Chondrocyte (in vitro differentiated cells): ENCODE measurements around the gene MLLT1. TPM values are rescaled to one million over a fixed set of nuclear protein-coding genes. Genes with fewer than 3 reads are reported as not detected.

Experiments used
- DNase-seq: peaks from one replicate; pipeline ENCODE4 v3.0.0; 2021; ENCODE audit warnings: mixed read lengths, low spot score
- H3K27ac Mint-ChIP-seq: one replicate; pipeline ENCODE4 v1.8.0; 2021; ENCODE audit warnings: mild to moderate bottlenecking, moderate library complexity, mixed read lengths; ENCODE audit not compliant: unreplicated experiment
- H3K27me3 Mint-ChIP-seq: 2 replicates; pipeline ENCODE4 v1.8.0; 2021; ENCODE audit warnings: low read depth, mixed read lengths
- H3K36me3 Mint-ChIP-seq: 2 replicates; pipeline ENCODE4 v1.8.0; 2021; ENCODE audit warnings: low read depth, mixed read lengths
- H3K4me1 Mint-ChIP-seq: 2 replicates; pipeline ENCODE4 v1.8.0; 2021; ENCODE audit warnings: low read depth, mild to moderate bottlenecking, mixed read lengths
- H3K4me3 Mint-ChIP-seq: one replicate; pipeline ENCODE4 v1.8.0; 2021; ENCODE audit warnings: mild to moderate bottlenecking, moderate library complexity, mixed read lengths; ENCODE audit not compliant: unreplicated experiment
- H3K9me3 Mint-ChIP-seq: 2 replicates; pipeline ENCODE4 v1.8.0; 2021; ENCODE audit warnings: low read depth, mixed read lengths
- CTCF ChIP-seq: fragments of 200-600 bp; sonication (generic); IDR thresholded peaks from 2 replicates; pipeline ENCODE4 v1.5.0; 2021; ENCODE audit warnings: antibody characterized with exemption, mild to moderate bottlenecking, moderate library complexity
- total RNA-seq: library from RNA; stranded (reverse); gene quantifications from 3 replicates; pipeline ENCODE4 v1.2.1, GENCODE V29; 2021

Gene MLLT1
- total RNA-seq, 1 donor from 2014 or later: 60.9 TPM

- DNase-seq: no peak
- H3K9me3 Mint-ChIP-seq: no peaks in the 10 kb centered on the region
- no peak overlapping the region for H3K27ac Mint-ChIP-seq
- no peaks in the 10 kb centered on the region for H3K4me1 Mint-ChIP-seq
- no peak overlapping the region for H3K4me3 Mint-ChIP-seq
- peaks cover 6% of the 10 kb centered on the region for H3K36me3 Mint-ChIP-seq
- no peaks in the 10 kb centered on the region for H3K27me3 Mint-ChIP-seq
- TF ChIP-seq CTCF: no peak
Observed at GRCh38 chr19:6209680-6210079, 70.1 kb downstream of the MLLT1 start.

GRCh38 chr19:6209233-6209632 lies 70.5 kb downstream of the MLLT1 start:
- peak; percentile 18 for DNase-seq
- H3K4me1 Mint-ChIP-seq: no peaks in the 10 kb centered on the region
- no peak overlapping the region for H3K4me3 Mint-ChIP-seq
- TF ChIP-seq CTCF: no peak
- no peak overlapping the region for H3K27ac Mint-ChIP-seq
- peaks cover 4% of the 10 kb centered on the region for H3K36me3 Mint-ChIP-seq
- no peaks in the 10 kb centered on the region for H3K27me3 Mint-ChIP-seq
- H3K9me3 Mint-ChIP-seq: no peaks in the 10 kb centered on the region

- Mint-ChIP-seq H3K36me3 (no peaks in the 10 kb centered on the region), H3K9me3 (no peaks in the 10 kb centered on the region), H3K27me3 (no peaks in the 10 kb centered on the region), H3K27ac (no peak overlapping the region), H3K4me1 (no peaks in the 10 kb centered on the region), H3K4me3 (no peak overlapping the region)
- TF ChIP-seq CTCF: no peak
- DNase-seq: peak; percentile 87
Observed at GRCh38 chr19:6204866-6205723, 74.7 kb downstream of the MLLT1 start.

DNA sequence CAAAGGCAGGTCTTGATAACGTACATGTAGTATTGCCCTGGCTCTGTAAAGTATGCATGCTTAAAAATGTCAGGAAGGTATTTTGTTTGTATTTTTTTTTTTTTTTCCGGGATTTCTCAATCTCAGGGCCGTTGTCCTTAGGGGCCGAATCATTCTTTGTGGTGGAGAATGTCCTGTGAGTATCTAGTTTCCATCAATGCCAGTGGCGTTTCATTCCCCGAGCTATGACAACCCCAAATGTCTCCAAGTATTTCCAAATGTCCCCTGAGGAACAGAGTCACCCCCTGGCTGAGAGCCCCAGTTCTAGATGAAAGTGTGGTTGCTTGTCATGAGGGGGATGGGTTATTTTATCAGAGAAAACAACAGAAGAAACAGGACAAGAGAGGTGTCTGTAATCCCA lies 75.6 kb downstream of the MLLT1 start:
- Mint-ChIP-seq H3K27ac (no peak overlapping the region), H3K9me3 (no peaks in the 10 kb centered on the region), H3K36me3 (no peaks in the 10 kb centered on the region), H3K4me1 (peaks cover 2% of the 10 kb centered on the region), H3K27me3 (no peaks in the 10 kb centered on the region), H3K4me3 (no peak overlapping the region)
- no peak for TF ChIP-seq CTCF
- DNase-seq: peak; percentile 2

DNA sequence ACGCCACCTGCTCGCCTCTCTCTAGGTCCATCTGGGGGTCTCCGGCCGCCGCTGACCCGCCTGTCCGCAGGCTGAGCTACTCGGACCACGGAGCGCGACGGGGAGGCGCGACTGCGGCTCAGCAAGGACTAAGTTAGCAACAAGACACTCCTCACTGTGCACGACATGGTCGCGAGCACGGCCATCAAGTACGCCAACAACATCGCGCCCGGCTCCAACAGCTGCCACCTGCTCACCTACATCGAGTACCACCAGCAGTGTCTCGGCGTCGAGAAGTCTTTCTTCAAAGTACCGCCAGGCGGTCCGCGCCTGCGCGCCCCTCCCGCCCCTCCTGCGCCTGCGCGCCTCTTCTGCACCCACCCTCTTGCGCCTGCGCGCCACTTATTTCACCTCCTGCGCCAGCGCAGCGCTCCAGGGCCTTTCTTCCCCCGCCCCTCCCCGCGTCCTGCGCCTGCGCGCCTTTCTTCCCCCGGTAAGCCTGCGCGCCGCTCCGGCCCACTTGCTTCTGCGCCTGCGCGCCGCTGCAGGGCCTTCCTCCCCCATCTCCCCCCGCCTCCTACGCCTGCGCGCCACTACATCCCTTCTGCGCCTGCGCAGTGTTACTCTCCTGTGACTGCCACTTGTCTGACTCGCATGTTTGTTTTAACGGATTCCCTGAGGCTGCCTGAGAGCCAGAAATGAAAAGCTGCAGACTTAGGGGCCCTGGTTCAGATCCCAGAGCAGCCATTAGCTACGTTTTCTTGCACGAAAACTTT lies 80.4 kb downstream of the MLLT1 start:
- peak; percentile 99 for DNase-seq
- H3K9me3 Mint-ChIP-seq: peaks cover 11% of the 10 kb centered on the region
- H3K27ac Mint-ChIP-seq: peak overlapping the region; percentile 85
- no peaks in the 10 kb centered on the region for H3K27me3 Mint-ChIP-seq
- TF ChIP-seq CTCF: peak; percentile 66
- peak overlapping the region; percentile 89 for H3K4me3 Mint-ChIP-seq
- peaks cover 13% of the 10 kb centered on the region for H3K4me1 Mint-ChIP-seq
- peaks cover 8% of the 10 kb centered on the region for H3K36me3 Mint-ChIP-seq
